ENCODE results near the gene GRID1.

DNA sequence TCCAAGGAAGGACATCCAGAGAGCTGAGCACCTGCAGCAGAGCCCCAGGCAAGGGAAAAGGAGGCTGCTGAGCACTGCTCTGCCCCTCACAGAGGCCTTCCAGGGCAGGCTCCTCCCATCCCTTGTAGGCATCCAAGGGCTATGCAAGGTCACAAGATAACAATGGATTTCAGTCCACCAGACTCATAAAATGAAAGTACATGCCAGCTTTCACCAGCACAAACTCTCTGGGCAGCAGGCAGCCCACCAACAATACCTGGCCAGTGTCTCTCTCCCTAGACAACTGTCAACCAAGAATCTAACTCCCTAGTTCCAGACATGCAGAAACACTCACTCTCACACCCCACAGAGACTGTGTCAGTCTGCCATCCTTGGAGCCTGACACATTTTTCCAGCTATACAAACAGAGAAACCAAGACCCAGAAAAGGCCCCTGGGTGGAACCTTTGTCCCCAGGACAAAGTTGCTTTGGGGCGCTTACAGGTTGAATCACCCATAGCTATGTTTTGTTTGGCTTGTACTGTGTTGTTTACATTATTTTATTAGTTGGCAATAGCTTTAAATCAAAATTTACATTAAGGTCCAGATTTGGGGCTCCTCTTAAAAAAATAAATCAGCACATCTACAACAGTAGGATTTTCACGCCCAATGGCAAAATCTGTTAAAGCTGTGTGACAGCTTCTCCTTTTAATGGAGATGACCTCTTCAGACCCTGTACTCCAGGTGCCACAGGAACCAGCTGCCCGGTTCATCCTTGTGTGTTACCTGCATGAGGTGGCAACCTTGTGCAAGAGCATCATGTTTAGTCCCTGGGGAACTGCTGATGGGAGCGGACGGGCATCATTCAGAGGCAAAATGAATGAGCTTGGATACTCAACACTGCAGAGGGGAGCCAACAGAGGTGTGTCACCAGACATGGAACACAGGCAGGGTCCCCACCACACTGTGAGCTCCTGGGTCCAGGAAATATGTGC is 5.2 kb downstream of the GRID1 start:
- no peak for TF ChIP-seq POLR2A (IDR thresholded peaks at IDR 0.05; ENCODE audit: low read length)
- no peak for TF ChIP-seq GATA1 (IDR thresholded peaks at IDR 0.05; ENCODE audit: low read depth, low read length)

All from erythroblast (primary cell).